GM08714 (cell line): ENCODE results near the gene ITGB8.

ENCODE experiments used
- H3K4me3 ChIP-seq: fragments of 200-500 bp; sonication (Bioruptor generic); 2 replicates; pipeline ENCODE4 v1.5.1; 2014; ENCODE audit warnings: mild to moderate bottlenecking, low read length, inconsistent platforms
- ZNF274 ChIP-seq: IDR thresholded peaks from 2 replicates; pipeline ENCODE4 v1.6.1; 2012; ENCODE audit warnings: mild to moderate bottlenecking, low read depth, low read length

Gene ITGB8

DNA sequence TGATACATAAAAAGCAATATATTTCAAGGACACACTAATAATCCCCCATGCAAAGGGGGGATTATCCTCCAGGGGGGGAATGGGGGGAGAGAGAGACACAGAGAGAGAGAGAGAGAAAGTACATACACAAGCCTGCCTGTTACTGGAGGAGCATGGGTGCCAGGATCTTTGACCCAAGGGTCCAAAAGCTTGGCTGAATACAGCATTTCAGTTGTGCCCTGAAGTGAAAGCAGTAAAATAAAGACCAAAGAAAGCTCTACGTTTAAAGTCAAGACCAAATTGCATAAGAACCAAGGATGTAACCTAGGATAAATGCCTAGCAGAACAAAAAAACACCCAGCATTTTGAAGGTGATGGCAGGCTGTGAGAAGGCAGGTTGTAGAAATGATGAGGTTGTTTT is 27.8 kb upstream of the ITGB8 start:
- TF ChIP-seq ZNF274, result no peak
- H3K4me3 ChIP-seq, result no peak overlapping the region

DNA sequence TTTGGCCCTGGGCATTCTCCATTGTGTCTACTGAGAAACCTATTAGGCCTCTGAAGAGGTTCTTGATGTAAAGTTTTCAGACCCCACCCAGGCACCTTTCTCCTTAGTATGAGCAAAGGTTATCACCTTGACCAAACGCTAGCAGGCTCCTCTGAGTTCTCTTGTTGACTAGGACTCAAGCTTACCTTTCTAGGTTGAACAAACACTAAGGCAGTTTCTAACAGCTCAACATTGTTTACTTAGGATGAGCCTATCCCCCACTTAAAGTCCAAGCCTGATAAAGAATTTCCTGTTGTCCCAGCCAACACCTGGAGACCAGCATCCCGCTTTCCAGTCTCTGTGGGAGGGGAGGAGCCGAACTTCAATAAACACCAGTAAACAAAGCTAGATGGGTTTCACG is 26.3 kb upstream of the ITGB8 start:
- no peak for TF ChIP-seq ZNF274
- no peak overlapping the region for H3K4me3 ChIP-seq

DNA sequence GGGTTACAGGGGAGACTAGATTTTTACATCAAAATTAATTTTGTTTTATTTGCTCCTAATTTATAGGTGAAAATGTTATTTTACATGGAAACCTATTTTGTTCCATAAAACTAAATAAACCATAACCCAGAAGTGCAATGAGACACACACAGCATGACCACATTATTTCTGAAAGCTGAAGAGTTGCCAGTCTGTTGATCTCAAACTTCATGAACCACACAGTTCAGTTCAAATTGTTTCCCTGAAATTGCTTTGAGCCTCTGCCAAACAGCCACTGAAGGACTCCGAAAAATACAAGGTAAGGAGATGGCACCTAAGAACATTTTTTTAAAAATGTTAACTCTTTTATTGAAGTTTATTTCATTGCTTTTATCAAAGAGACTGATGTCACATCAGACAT is 25.0 kb upstream of the ITGB8 start:
- TF ChIP-seq ZNF274, result no peak
- no peak overlapping the region for H3K4me3 ChIP-seq

DNA sequence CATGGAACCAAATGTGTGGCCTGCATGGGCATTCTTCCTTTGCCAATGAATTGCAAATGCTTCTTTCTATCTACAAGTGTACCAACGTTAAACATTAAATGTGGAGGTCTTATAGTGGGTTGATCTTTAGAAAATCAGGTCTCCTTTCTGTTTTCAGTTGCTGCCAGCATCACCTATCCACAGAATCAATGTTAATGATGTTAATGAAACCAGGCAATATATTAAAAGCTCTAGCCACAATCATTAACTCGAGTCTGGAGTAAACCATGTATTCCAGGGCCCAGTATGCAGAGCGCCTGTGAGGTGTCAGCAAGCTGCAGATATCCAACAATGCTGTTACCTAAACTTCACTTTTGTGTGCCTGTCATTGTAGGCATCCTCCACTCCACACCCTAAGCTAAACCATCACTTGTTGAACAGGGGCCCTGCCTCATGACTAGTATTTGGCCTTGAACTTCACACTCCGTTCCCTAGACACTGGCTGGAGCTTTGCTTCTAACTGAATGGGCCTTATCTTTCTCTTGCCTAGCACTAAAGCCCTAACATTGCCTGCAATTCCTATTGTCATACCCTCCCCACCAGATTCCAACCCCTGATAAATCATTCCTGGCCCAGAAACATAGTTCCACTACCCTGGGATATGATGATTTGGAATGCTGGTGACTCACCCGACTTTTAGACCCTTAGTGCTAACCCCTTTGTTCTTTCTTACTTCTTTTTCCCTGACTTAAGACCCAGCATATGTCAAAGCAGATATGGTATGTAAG is 24.3 kb upstream of the ITGB8 start:
- H3K4me3 ChIP-seq, result no peak overlapping the region
- no peak for TF ChIP-seq ZNF274

DNA sequence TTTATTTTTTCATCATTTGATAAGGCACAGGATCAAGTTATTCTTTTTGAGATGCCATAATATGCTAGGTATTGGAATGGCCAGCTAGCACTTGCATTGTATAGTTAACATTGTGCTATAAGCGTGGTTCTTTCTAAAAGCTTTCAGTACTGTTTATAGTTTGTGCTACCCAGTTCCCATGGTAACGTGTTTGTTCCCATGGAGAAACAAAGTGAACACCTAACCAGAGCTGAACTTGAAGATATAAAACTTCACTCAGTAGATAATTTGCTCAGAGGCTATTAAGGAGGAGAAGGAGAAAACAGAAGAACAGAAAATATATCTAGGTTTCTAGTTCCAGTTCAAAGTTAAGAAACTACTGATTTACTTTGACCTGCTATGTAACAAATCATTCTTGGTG is 23.6 kb upstream of the ITGB8 start:
- H3K4me3 ChIP-seq, result no peak overlapping the region
- TF ChIP-seq ZNF274, result no peak

DNA sequence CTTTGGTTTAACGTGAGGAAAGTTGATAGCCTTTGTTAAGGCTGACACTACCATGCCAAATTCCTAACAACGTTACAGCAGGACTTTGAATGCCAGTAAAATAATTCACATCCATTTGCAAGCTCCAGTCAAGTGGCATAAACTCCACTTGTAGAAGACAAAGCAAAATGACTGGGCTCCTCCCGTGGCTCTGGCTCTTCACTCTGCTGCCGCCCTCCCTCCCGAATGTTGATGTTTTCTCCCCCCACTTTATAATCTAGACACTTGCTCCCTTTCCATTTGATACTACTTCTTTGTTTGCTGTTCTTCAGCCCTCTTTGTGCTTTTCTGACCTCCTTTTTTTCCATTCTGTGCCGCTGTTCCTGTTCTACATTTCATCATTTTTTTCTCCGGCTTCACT is 22.8 kb upstream of the ITGB8 start:
- TF ChIP-seq ZNF274, result no peak
- no peak overlapping the region for H3K4me3 ChIP-seq

DNA sequence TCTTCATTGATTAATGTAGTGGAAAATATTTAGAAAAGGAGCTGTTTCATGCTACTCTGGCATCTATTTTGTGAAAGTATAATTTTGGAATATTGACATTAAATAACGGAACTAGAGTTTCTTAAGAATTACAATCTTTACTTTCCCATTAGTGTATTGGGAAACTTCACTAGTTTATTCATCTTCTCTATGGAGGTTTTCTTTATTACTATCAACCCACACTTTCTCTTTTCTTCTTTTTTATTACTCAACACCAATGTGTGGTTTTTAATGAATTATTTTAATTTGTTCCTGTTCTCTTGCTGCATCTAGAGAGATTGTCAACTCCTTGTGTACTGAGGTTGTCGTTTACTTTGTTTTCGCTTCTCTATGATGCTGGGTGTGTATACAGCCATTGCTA is 20.4 kb upstream of the ITGB8 start:
- no peak for TF ChIP-seq ZNF274

DNA sequence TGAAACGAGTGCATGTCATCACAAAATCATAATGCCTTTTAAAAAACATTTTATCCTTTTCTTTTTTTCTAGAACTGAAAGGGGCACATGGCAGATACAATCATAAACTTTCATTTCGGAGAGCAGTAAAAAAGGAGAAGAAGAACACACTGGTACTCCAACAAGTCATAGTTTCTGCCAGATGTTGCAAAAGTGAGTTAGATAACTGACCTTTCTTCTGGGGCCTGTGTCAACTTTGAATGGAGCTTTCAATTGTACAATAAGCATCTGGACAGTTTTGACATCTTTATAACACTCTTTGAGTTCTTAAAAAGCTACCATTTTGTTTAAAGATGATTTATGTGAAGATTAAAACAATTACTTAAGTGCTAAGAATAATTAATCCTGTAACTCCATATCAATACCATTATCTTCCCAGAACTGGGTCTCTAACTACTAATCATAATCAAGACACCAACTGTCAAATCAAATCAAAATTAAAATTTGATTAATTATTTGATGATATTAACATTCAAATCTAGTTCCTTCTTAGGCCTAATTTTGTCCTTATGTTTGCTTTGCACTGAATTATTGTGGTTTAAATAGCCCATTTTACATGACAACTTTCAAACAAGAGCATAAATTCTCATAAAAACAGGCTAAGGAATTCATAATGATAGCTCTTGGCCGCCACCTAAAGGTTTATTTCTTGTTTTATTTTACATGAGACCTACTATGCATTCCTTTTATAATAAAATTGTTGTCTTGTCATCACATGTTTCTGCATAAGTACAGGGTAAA is 19.5 kb upstream of the ITGB8 start:
- no peak overlapping the region for H3K4me3 ChIP-seq
- TF ChIP-seq ZNF274, result no peak

More for the DNA sequence above, 20.4 kb upstream of the ITGB8 start:
- no peak overlapping the region for H3K4me3 ChIP-seq

DNA sequence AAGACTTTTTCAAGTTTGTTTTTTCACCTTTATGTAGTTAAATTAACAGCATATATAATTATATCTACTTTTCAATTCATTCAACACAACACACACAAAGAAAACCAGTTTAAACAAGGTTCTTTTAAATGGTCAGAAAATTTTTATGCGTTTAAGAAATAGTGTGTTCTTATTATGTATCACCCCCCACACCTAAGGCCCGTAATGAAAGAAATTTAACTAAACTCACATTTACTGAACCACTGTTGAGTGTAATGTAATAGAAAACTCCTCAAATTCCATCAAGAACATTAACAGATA is 19.0 kb upstream of the ITGB8 start:
- no peak for TF ChIP-seq ZNF274
- no peak overlapping the region for H3K4me3 ChIP-seq

DNA sequence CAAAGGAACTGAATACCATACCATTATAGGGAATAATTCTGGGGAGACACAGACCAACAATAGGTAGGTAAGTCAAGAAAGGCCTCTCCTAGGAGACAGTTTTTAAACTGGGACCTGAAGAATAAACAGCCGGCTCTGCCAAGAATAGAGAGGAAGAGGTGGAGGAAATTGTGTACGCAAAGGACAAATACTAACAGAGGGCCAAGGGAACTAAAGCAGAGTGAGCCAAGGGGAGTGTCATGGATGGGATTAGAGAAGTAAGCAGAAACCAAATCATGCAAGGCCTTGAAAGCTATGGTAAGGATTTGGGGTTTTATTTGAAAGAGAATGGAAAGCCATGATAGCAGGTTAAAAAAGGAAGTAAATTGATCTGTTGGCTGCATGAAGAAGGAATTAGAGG is 18.1 kb upstream of the ITGB8 start:
- TF ChIP-seq ZNF274, result no peak
- H3K4me3 ChIP-seq, result no peak overlapping the region

DNA sequence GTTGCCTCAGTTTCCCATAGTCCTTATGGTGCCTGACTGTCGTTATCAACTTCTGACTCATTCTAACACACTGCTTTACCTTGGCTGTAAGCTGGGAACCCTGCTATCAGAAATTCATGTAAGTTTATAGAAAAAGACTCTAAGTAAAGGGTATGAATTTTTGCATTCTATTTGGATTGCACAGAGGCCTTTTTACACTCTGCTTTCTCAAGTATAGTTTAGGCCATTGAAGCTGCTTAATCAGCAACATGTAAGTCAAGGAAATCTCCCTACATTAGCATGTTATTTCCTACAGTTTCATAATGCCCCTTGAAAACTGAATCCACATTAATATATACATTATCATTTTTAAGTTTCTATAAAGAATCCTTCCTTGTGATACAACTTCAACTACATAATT is 17.1 kb upstream of the ITGB8 start:
- TF ChIP-seq ZNF274, result no peak

DNA sequence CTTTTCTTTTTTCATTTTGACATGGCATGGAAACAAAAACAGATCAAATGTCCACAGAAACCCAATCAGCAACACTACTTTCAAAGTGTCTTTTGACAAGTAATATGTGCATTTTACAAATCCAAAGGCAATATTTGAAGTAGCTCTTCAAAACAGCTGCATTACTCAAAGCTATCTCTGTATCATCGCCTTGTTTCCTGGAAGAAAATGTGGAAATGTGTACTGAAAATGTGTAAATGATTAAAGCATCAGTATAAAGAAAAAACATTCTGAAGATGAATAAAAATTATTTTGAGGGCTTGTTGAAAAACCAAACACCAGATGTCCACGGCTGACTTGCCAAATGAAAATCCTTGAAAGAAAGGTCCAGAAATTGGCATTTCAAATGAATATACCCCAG is 16.5 kb upstream of the ITGB8 start:
- no peak for TF ChIP-seq ZNF274
- H3K4me3 ChIP-seq, result no peak overlapping the region

More for the DNA sequence above, 17.1 kb upstream of the ITGB8 start:
- no peak overlapping the region for H3K4me3 ChIP-seq

DNA sequence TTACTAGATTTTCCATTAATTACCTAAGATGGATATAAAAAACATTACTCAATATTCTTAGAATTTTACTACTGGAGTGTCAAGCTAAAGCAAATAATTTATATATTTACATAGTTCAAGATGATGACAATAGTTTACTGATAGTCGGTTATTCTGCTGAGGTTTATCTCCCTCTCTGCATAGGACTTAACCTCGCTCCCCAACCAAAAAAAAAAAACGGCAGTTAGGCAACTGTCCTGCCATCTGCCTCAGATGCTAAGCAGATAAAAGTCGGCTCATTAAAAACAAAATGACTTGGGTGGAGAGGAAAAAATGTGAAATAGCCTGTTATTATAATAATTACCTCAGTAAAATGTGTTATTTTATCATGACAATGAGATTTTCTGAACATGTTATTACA is 14.0 kb upstream of the ITGB8 start:
- no peak overlapping the region for H3K4me3 ChIP-seq
- TF ChIP-seq ZNF274, result no peak

DNA sequence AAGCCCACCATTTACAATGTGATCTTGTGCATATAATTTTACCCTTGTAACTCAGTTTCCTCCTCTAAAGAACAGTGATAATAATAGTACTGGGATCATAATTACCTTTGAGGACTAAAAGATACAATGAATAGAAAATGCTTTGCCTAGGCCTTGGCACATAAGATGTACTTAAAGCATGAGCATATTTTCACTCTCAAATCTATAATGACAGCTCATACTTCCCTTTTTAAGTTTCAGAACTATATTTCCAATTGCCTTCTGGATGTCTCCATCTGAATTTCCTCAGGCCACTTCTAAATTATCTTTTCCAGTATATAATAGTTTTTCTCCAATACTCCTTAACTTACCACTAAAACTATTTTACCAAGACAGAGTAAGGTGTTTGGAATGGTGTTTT is 13.3 kb upstream of the ITGB8 start:
- no peak for TF ChIP-seq ZNF274
- H3K4me3 ChIP-seq, result no peak overlapping the region

DNA sequence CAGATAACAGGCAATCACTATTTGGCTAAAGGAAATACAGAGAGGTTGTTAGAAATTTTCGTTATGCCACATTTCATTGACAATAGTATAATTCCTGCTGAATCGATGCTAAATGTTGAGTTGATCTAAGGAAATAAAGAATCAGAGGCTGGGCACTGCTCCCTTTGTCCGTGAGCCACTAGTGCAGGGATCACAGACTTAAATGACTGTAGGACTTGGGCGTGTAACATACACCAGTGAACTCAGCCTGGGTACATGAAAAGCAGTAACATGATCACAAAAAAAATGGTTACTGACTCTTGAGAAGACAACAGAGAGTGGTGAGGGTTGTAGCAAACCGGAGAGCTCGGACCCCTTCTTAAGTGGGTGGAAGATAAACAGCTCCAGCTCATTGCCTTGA is 11.8 kb upstream of the ITGB8 start:
- H3K4me3 ChIP-seq, result no peak overlapping the region
- TF ChIP-seq ZNF274, result no peak
